Fibroblast of skin of right quadriceps (primary cell): Measurements from ENCODE around the gene MFSD6L.

Experiments used
- DNase-seq: peaks from one replicate; pipeline ENCODE4 v3.0.0-alpha.2; 2013

The MFSD6L gene

GRCh38 chr17:8798846-8799569 is at the start of gene MFSD6L:
Gene MFSD6L, minus strand, starts transcription at chr17:8799365. Its CDS starts 245 bp downstream, at chr17:8799120.
- DNase-seq = no peak

- no peak for DNase-seq
Observed at GRCh38 chr17:8847891-8848290, 48.7 kb upstream of the MFSD6L start.

GRCh38 chr17:8846768-8847211 is 47.6 kb upstream of the MFSD6L start:
- peak; percentile 31 for DNase-seq

GRCh38 chr17:8844229-8845218 is 45.4 kb upstream of the MFSD6L start:
- DNase-seq = peak; percentile 18

- no peak for DNase-seq
Observed at GRCh38 chr17:8843344-8843743, 44.2 kb upstream of the MFSD6L start.

GRCh38 chr17:8841844-8842243 is 42.7 kb upstream of the MFSD6L start:
- no peak for DNase-seq

GRCh38 chr17:8839410-8839935 is 40.3 kb upstream of the MFSD6L start:
- DNase-seq = no peak

- DNase-seq = no peak
Observed at GRCh38 chr17:8838551-8839095, 39.5 kb upstream of the MFSD6L start.

- DNase-seq = no peak
Observed at GRCh38 chr17:8837563-8838075, 38.5 kb upstream of the MFSD6L start.

GRCh38 chr17:8836821-8837562 is 37.8 kb upstream of the MFSD6L start:
- DNase-seq = no peak

- no peak for DNase-seq
Observed at GRCh38 chr17:8835631-8836364, 36.6 kb upstream of the MFSD6L start.

GRCh38 chr17:8835106-8835505 is 35.9 kb upstream of the MFSD6L start:
- no peak for DNase-seq

- DNase-seq = no peak
Observed at GRCh38 chr17:8832711-8833352, 33.7 kb upstream of the MFSD6L start.

GRCh38 chr17:8831234-8831849 is 32.2 kb upstream of the MFSD6L start:
- DNase-seq = no peak

GRCh38 chr17:8830141-8830540 is 31.0 kb upstream of the MFSD6L start:
- no peak for DNase-seq

GRCh38 chr17:8829036-8829941 is 30.1 kb upstream of the MFSD6L start:
- no peak for DNase-seq

- no peak for DNase-seq
Observed at GRCh38 chr17:8828517-8828875, 29.3 kb upstream of the MFSD6L start.

- no peak for DNase-seq
Observed at GRCh38 chr17:8826808-8827435, 27.8 kb upstream of the MFSD6L start.

GRCh38 chr17:8825802-8826201 is 26.6 kb upstream of the MFSD6L start:
- DNase-seq = no peak
